Sigmoid colon (tissue), 4 donors: Measurements from ENCODE around the gene PTCH1.

Experiments used
- CTCF ChIP-seq, 4 experiments: fragments of 450-650 bp in 3 of 4; fragments of 200-600 bp in 1 of 4; IDR thresholded peaks; one replicate each; pipeline ENCODE4 v1.5.1; 2016 to 2019; ENCODE audit warnings: antibody characterized with exemption in 4 of 4, mild to moderate bottlenecking in 3 of 4, moderate library complexity in 2 of 4
- EP300 ChIP-seq, 4 donors: sonication (generic); formaldehyde crosslinking; IDR thresholded peaks; one replicate each; pipeline ENCODE4 v1.6.1; 2017; ENCODE audit warnings: antibody characterized with exemption in 4 of 4
- POLR2AphosphoS5 ChIP-seq, 4 donors: sonication (generic); formaldehyde crosslinking; IDR thresholded peaks; one replicate each; pipeline ENCODE4 v1.6.1; 2017; ENCODE audit warnings: antibody characterized with exemption in 4 of 4

DNA sequence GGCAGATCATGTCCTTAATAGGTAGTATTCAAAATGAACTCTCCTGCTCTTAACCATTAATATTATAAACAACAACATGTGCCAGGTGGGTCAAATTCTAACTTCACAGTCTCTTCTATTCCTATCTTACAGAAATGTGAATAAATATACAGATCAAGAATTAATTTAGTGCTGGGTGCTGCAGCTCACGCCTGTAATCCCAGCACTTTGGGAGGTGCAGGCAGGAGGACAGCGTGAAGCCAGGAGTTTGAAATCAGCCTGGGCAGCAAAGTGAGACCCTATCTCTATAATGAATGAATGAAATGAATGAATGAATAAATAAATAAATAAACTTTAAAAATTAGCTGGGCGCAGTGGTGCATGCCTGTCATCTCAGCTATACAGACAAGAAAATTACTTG lies 34.1 kb downstream of the PTCH1 start:
- no peak for TF ChIP-seq POLR2AphosphoS5 (IDR thresholded peaks at IDR 0.05)
- no peak for TF ChIP-seq CTCF (IDR thresholded peaks at IDR 0.05)
- no peak for TF ChIP-seq EP300 (IDR thresholded peaks at IDR 0.05)
